GM12878 (cell line): ENCODE measurements around the gene ARHGEF3. TPM values are rescaled to one million over a fixed set of nuclear protein-coding genes. Genes with fewer than 3 reads are reported as not detected.

Source experiments
- DPF2 ChIP-seq: fragments of 450-650 bp; IDR thresholded peaks from 2 replicates; pipeline ENCODE4 v1.6.1; 2017; ENCODE audit warnings: mild to moderate bottlenecking
- E2F4 ChIP-seq: IDR thresholded peaks from 2 replicates; pipeline ENCODE4 v1.6.1; 2012; ENCODE audit warnings: low read depth, low read length, improper control_type of control experiment
- ELK1 ChIP-seq: IDR thresholded peaks from 2 replicates; pipeline ENCODE4 v1.6.1; 2012; ENCODE audit warnings: low read depth, low read length, improper control_type of control experiment
- EP300 ChIP-seq, 2 experiments: fragments of 150-350 bp in 1 of 2; IDR thresholded peaks; 2 replicates each; pipeline ENCODE4 v1.6.1; 2011 to 2012; ENCODE audit warnings: low read depth in 2 of 2, low read length in 2 of 2, borderline replicate concordance in 1 of 2, improper control_type of control experiment in 1 of 2, inconsistent platforms in 1 of 2; ENCODE audit not compliant: control insufficient read depth in 1 of 2
- FOXM1 ChIP-seq: IDR thresholded peaks from 2 replicates; pipeline ENCODE4 v1.6.1; 2012; ENCODE audit warnings: low read depth, mild to moderate bottlenecking, inconsistent platforms, low read length, moderate library complexity
- MEF2A ChIP-seq: IDR thresholded peaks from 2 replicates; pipeline ENCODE4 v1.6.1; 2011; ENCODE audit warnings: low read depth, mild to moderate bottlenecking, low read length, moderate library complexity; ENCODE audit not compliant: insufficient read depth
- MYC ChIP-seq: IDR thresholded peaks from 2 replicates; pipeline ENCODE4 v1.6.1; 2011; ENCODE audit warnings: mild to moderate bottlenecking, low read length, moderate library complexity, inconsistent platforms; ENCODE audit not compliant: insufficient read depth, insufficient replicate concordance, insufficient read length, severe bottlenecking
- PBX3 ChIP-seq: IDR thresholded peaks from 2 replicates; pipeline ENCODE4 v1.6.1; 2011; ENCODE audit warnings: mild to moderate bottlenecking, low read depth, low read length, moderate library complexity; ENCODE audit not compliant: insufficient replicate concordance
- RELA ChIP-seq: fragments of 450-650 bp; IDR thresholded peaks from 2 replicates; pipeline ENCODE4 v1.8.0; 2014; ENCODE audit warnings: borderline replicate concordance; ENCODE audit not compliant: partially characterized antibody
- SMAD1 ChIP-seq: fragments of 450-650 bp; IDR thresholded peaks from 2 replicates; pipeline ENCODE4 v1.6.1; 2018; ENCODE audit warnings: mild to moderate bottlenecking, low read depth; ENCODE audit not compliant: partially characterized antibody
- WRNIP1 ChIP-seq: IDR thresholded peaks from 2 replicates; pipeline ENCODE4 v1.6.1; 2011; ENCODE audit warnings: low read depth, low read length, improper control_type of control experiment, borderline replicate concordance
- ZNF384 ChIP-seq: IDR thresholded peaks from 2 replicates; pipeline ENCODE4 v1.6.1; 2012; ENCODE audit warnings: low read depth, mild to moderate bottlenecking, low read length, improper control_type of control experiment, borderline replicate concordance
- polyA plus RNA-seq, 11 experiments: library from polyadenylated mRNA; depleted of rRNA in 4 of 11; unstranded in 6 of 11; stranded (reverse) in 5 of 11; fragments of >200 nt; fragmentation: Nextera tagmentation in 4 of 11; fragmentation: Illumina TruSeq in 1 of 11; extraction: Ambion mirVana in 4 of 11; extraction: Trizol in 1 of 11; gene quantifications; 1 replicate in 1 of 11; 2 replicates in 10 of 11; pipeline versions ENCODE4 v1.2.1 to v1.2.3, GENCODE V29; 2011 to 2016; ENCODE audit warnings: inconsistent platforms in 2 of 11, missing spikeins in 2 of 11, low read depth in 1 of 11
- total RNA-seq, 4 experiments: library from RNA; depleted of rRNA in 3 of 4; stranded (reverse); fragments of >200 nt in 3 of 4; fragmentation: Illumina TruSeq in 1 of 4; extraction: Trizol in 1 of 4; gene quantifications; 2 replicates each; pipeline versions ENCODE4 v1.2.1 to v1.2.3, GENCODE V29; 2013 to 2021
- TF ChIP-seq, protein P1 (sequence below): fragments of 450-650 bp; IDR thresholded peaks from 2 replicates; pipeline ENCODE4 v1.6.1; 2017; ENCODE audit warnings: low read depth, mild to moderate bottlenecking, moderate library complexity
- TF ChIP-seq, protein P2 (sequence below): IDR thresholded peaks from 2 replicates; pipeline ENCODE4 v1.6.1; 2012; ENCODE audit warnings: improper control_type of control experiment, low read depth, low read length; ENCODE audit not compliant: insufficient replicate concordance
- TF ChIP-seq, protein P3 (sequence below): fragments of 450-650 bp; IDR thresholded peaks from 2 replicates; pipeline ENCODE4 v1.6.1; 2014; ENCODE audit warnings: mild to moderate bottlenecking

ARHGEF3 gene
- total and polyA plus RNA-seq, 10 of the 15 experiments (the other 5 are each of a cell fraction or from before 2014, with no cell fraction given), result 21.8 to 78.7 (median 56.2) TPM

GRCh38 chr3:56837196-56837955 lies 35.6 kb upstream of the ARHGEF3 start (continued):
- TF ChIP-seq, protein P1, sequence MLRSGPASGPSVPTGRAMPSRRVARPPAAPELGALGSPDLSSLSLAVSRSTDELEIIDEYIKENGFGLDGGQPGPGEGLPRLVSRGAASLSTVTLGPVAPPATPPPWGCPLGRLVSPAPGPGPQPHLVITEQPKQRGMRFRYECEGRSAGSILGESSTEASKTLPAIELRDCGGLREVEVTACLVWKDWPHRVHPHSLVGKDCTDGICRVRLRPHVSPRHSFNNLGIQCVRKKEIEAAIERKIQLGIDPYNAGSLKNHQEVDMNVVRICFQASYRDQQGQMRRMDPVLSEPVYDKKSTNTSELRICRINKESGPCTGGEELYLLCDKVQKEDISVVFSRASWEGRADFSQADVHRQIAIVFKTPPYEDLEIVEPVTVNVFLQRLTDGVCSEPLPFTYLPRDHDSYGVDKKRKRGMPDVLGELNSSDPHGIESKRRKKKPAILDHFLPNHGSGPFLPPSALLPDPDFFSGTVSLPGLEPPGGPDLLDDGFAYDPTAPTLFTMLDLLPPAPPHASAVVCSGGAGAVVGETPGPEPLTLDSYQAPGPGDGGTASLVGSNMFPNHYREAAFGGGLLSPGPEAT, result no peak
- TF ChIP-seq ZNF384 (no peak), PBX3 (no peak), SMAD1 (no peak), DPF2 (0 out of 2 replicates have a peak, but pooled peaks have one; percentile 27), RELA (no peak), EP300 (IDR thresholded peaks at IDR 0.05; ENCODE audit: borderline replicate concordance in 1 of 2, control insufficient read depth in 1 of 2, low read depth in 2 of 2, low read length in 2 of 2) (0 out of 4 replicates have a peak, but pooled peaks of 1 of the 2 experiments have one; percentile 16), WRNIP1 (no peak), MYC (no peak), FOXM1 (peak; percentile 37; the same call in 1 of the 2 replicates), ELK1 (no peak), MEF2A (no peak), E2F4 (no peak)
- TF ChIP-seq, protein P2, sequence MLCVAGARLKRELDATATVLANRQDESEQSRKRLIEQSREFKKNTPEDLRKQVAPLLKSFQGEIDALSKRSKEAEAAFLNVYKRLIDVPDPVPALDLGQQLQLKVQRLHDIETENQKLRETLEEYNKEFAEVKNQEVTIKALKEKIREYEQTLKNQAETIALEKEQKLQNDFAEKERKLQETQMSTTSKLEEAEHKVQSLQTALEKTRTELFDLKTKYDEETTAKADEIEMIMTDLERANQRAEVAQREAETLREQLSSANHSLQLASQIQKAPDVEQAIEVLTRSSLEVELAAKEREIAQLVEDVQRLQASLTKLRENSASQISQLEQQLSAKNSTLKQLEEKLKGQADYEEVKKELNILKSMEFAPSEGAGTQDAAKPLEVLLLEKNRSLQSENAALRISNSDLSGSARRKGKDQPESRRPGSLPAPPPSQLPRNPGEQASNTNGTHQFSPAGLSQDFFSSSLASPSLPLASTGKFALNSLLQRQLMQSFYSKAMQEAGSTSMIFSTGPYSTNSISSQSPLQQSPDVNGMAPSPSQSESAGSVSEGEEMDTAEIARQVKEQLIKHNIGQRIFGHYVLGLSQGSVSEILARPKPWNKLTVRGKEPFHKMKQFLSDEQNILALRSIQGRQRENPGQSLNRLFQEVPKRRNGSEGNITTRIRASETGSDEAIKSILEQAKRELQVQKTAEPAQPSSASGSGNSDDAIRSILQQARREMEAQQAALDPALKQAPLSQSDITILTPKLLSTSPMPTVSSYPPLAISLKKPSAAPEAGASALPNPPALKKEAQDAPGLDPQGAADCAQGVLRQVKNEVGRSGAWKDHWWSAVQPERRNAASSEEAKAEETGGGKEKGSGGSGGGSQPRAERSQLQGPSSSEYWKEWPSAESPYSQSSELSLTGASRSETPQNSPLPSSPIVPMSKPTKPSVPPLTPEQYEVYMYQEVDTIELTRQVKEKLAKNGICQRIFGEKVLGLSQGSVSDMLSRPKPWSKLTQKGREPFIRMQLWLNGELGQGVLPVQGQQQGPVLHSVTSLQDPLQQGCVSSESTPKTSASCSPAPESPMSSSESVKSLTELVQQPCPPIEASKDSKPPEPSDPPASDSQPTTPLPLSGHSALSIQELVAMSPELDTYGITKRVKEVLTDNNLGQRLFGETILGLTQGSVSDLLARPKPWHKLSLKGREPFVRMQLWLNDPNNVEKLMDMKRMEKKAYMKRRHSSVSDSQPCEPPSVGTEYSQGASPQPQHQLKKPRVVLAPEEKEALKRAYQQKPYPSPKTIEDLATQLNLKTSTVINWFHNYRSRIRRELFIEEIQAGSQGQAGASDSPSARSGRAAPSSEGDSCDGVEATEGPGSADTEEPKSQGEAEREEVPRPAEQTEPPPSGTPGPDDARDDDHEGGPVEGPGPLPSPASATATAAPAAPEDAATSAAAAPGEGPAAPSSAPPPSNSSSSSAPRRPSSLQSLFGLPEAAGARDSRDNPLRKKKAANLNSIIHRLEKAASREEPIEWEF, result no peak
- TF ChIP-seq, protein P3, sequence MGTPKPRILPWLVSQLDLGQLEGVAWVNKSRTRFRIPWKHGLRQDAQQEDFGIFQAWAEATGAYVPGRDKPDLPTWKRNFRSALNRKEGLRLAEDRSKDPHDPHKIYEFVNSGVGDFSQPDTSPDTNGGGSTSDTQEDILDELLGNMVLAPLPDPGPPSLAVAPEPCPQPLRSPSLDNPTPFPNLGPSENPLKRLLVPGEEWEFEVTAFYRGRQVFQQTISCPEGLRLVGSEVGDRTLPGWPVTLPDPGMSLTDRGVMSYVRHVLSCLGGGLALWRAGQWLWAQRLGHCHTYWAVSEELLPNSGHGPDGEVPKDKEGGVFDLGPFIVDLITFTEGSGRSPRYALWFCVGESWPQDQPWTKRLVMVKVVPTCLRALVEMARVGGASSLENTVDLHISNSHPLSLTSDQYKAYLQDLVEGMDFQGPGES, result no peak
